BE2C (cell line): ENCODE data around the gene APH1B.

Experiments
- DNase-seq: peaks from one replicate; pipeline ENCODE4 v3.0.0-alpha.2; 2020
- H3K27me3 ChIP-seq: fragments of 250-450 bp; sonication (Bioruptor Pico); 2 replicates; pipeline ENCODE4 v1.5.1; 2020; ENCODE audit warnings: mild to moderate bottlenecking
- H3K36me3 ChIP-seq: fragments of 250-450 bp; sonication (Bioruptor Pico); 2 replicates; pipeline ENCODE4 v1.5.1; 2020; ENCODE audit warnings: mild to moderate bottlenecking
- H3K4me1 ChIP-seq: fragments of 250-450 bp; sonication (Bioruptor Pico); 2 replicates; pipeline ENCODE4 v1.5.1; 2020
- H3K4me3 ChIP-seq: 2 replicates; pipeline ENCODE4 v1.5.1; 2011; ENCODE audit warnings: low read depth, low read length
- H3K9me3 ChIP-seq: fragments of 250-450 bp; sonication (Bioruptor Pico); 2 replicates; pipeline ENCODE4 v1.5.1; 2020
- TF ChIP-seq, protein P1 (sequence below): IDR thresholded peaks from 2 replicates; pipeline ENCODE4 v1.5.1; 2012; ENCODE audit warnings: mild to moderate bottlenecking, low read depth, low read length

APH1B gene

DNA sequence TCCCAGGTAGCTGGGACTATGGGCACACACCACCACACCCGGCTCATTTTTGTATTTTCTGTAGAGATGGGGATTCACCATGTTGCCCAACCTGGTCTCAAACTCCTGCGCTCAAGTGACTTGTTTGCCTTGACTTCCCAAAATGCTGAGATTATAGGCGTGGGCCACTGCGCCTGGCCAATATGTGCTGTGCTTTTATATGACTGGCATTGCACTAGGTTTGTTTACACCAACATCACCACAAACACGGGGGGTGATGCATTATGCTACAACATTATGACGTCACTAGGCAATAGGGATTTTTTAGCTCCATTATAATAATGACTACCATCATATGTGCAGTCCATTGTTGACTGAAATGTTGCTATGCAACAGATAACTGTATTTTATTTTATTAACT lies 6.9 kb downstream of the APH1B start:
- H3K9me3 ChIP-seq: no peaks in the 10 kb centered on the region
- H3K36me3 ChIP-seq: no peaks in the 10 kb centered on the region
- no peak for DNase-seq
- H3K27me3 ChIP-seq: no peaks in the 10 kb centered on the region
- TF ChIP-seq, protein P1, sequence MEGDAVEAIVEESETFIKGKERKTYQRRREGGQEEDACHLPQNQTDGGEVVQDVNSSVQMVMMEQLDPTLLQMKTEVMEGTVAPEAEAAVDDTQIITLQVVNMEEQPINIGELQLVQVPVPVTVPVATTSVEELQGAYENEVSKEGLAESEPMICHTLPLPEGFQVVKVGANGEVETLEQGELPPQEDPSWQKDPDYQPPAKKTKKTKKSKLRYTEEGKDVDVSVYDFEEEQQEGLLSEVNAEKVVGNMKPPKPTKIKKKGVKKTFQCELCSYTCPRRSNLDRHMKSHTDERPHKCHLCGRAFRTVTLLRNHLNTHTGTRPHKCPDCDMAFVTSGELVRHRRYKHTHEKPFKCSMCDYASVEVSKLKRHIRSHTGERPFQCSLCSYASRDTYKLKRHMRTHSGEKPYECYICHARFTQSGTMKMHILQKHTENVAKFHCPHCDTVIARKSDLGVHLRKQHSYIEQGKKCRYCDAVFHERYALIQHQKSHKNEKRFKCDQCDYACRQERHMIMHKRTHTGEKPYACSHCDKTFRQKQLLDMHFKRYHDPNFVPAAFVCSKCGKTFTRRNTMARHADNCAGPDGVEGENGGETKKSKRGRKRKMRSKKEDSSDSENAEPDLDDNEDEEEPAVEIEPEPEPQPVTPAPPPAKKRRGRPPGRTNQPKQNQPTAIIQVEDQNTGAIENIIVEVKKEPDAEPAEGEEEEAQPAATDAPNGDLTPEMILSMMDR: no peak
- H3K4me3 ChIP-seq: no peak overlapping the region
- no peaks in the 10 kb centered on the region for H3K4me1 ChIP-seq

DNA sequence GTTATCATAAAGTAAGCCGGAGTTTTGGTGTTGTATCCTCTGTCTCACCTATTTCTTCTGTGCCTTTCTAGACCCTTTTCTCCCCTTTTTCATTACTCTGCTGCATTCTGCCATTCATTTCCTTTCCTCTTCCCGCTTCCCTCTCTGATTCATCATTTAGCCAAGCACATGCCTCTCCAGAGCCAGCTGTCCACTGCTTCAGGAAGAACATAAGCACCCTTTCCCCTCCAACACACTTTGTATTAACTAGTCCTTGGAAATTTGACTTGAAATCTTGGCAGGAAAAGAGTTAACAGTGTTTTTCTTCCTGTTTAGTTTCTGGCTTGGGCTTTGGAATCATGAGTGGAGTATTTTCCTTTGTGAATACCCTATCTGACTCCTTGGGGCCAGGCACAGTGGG lies 9.7 kb downstream of the APH1B start:
- H3K4me3 ChIP-seq: no peak overlapping the region
- no peaks in the 10 kb centered on the region for H3K9me3 ChIP-seq
- no peaks in the 10 kb centered on the region for H3K4me1 ChIP-seq
- H3K27me3 ChIP-seq: no peaks in the 10 kb centered on the region
- no peak for DNase-seq
- TF ChIP-seq, protein P1: no peak
- no peaks in the 10 kb centered on the region for H3K36me3 ChIP-seq

- no peaks in the 10 kb centered on the region for H3K27me3 ChIP-seq
- H3K4me3 ChIP-seq: no peak overlapping the region
- TF ChIP-seq, protein P1: no peak
- DNase-seq: no peak
- no peaks in the 10 kb centered on the region for H3K36me3 ChIP-seq
- no peaks in the 10 kb centered on the region for H3K4me1 ChIP-seq
- H3K9me3 ChIP-seq: no peaks in the 10 kb centered on the region
Measured at GRCh38 chr15:63288342-63288741, 10.9 kb downstream of the APH1B start.

DNA sequence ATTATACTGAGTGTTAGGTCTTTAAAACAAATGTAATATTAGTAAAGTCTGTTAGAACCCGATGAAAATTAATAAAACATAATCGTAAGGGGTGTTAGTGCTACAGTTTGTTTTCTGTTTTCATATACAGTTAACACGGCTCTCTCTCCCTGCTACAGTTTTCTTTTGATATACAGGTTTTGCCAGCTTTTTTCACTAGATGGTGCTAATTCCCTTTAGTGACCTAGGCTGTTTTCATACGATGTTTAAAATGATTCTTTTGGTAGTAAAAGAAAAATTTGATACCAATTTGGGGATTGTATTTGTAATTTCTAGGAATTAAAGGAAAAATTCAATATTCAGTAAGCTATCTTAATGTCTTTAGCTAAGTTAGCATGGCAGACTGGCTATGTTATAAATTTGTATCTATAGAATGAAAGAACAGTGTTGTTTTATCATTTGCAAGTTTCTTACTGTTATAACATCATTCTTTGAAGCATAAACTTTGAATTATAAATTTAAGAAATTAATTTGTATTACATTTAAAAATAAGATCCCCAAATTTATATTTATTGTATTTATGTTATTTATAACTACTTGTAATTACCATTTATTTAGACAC lies 11.5 kb downstream of the APH1B start:
- Histone ChIP-seq H3K4me1 (no peaks in the 10 kb centered on the region), H3K9me3 (no peaks in the 10 kb centered on the region), H3K36me3 (no peaks in the 10 kb centered on the region), H3K27me3 (no peaks in the 10 kb centered on the region), H3K4me3 (no peak overlapping the region)
- no peak for DNase-seq
- TF ChIP-seq, protein P1: peak; percentile 80

GRCh38 chr15:63291507-63291906 lies 14.1 kb downstream of the APH1B start:
- no peaks in the 10 kb centered on the region for H3K4me1 ChIP-seq
- TF ChIP-seq, protein P1: no peak
- no peaks in the 10 kb centered on the region for H3K36me3 ChIP-seq
- no peak overlapping the region for H3K4me3 ChIP-seq
- no peaks in the 10 kb centered on the region for H3K9me3 ChIP-seq
- no peak for DNase-seq
- no peaks in the 10 kb centered on the region for H3K27me3 ChIP-seq

GRCh38 chr15:63292241-63292640 lies 14.8 kb downstream of the APH1B start:
- H3K9me3 ChIP-seq: no peaks in the 10 kb centered on the region
- DNase-seq: no peak
- TF ChIP-seq, protein P1: no peak
- no peak overlapping the region for H3K4me3 ChIP-seq
- H3K27me3 ChIP-seq: no peaks in the 10 kb centered on the region
- H3K36me3 ChIP-seq: no peaks in the 10 kb centered on the region
- no peaks in the 10 kb centered on the region for H3K4me1 ChIP-seq
